AG04450 (cell line): ENCODE data around the gene CEP85. TPM values are rescaled to one million over a fixed set of nuclear protein-coding genes. Genes with fewer than 3 reads are reported as not detected.

Experiments
- CTCF ChIA-PET: fragments of 300-600, 350-600 bp; formaldehyde crosslinking; extraction: SDS; loops from one replicate; lab custom pipeline; 2022; ENCODE audit warnings: antibody characterized with exemption, inconsistent platforms; lab: Charles Lee
- POLR2A ChIA-PET: fragments of 350-600 bp; formaldehyde crosslinking; extraction: SDS; loops from one replicate; lab custom pipeline; 2021; ENCODE audit warnings: antibody characterized with exemption, inconsistent platforms; lab: Yijun Ruan, JAX
- DNase-seq: peaks from one replicate; pipeline ENCODE4 v3.0.0-alpha.2; 2011; ENCODE audit warnings: low read depth, low spot score
- H3K27ac ChIP-seq: one replicate; pipeline ENCODE4 v1.5.1; 2012; ENCODE audit warnings: low read depth, low read length, control low read depth
- H3K27me3 ChIP-seq: one replicate; pipeline ENCODE4 v1.6.0; 2012; ENCODE audit warnings: low read length; ENCODE audit not compliant: control insufficient read depth, insufficient read depth
- H3K4me3 ChIP-seq: 2 replicates; pipeline ENCODE4 v1.5.1; 2011; ENCODE audit warnings: mild to moderate bottlenecking, low read depth, low read length, control low read depth
- H3K9me3 ChIP-seq: 2 replicates; pipeline ENCODE4 v1.5.1; 2012; ENCODE audit warnings: low read length; ENCODE audit not compliant: control insufficient read depth, insufficient read depth
- polyA plus RNA-seq: library from polyadenylated mRNA; depleted of rRNA; stranded (reverse); fragments of >200 nt; gene quantifications from 2 replicates; pipeline ENCODE4 v1.2.3, GENCODE V29; 2011
- TF ChIP-seq, protein P1 (sequence below): IDR thresholded peaks from 2 replicates; pipeline ENCODE4 v1.5.1; 2011; ENCODE audit warnings: low read depth, low read length, control low read depth, inconsistent platforms

The CEP85 gene
- polyA plus RNA-seq, 1 experiment, result 5.8 TPM

DNA sequence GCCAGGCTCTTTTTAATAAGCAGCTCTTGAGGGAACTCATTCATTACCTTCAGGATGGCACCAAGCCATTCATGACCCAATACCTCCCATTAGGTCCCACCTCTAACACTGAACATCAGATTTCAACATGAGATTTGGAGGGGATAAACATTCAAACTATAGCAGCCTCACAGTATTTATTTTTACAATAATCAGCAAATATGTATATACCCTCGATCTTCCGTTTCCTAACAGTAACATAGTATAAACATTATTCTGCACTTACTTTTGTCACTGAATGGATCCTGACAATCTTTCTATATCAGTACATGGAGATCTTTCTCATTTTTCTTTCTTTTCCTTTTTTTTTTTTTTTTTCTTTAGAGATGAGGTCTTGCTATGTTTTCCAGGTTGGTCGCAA, 38.2 kb upstream of the CEP85 start:
- no peaks in the 10 kb centered on the region for H3K9me3 ChIP-seq
- no peak for DNase-seq
- peaks cover 22% of the 10 kb centered on the region for H3K27me3 ChIP-seq
- TF ChIP-seq, protein P1, sequence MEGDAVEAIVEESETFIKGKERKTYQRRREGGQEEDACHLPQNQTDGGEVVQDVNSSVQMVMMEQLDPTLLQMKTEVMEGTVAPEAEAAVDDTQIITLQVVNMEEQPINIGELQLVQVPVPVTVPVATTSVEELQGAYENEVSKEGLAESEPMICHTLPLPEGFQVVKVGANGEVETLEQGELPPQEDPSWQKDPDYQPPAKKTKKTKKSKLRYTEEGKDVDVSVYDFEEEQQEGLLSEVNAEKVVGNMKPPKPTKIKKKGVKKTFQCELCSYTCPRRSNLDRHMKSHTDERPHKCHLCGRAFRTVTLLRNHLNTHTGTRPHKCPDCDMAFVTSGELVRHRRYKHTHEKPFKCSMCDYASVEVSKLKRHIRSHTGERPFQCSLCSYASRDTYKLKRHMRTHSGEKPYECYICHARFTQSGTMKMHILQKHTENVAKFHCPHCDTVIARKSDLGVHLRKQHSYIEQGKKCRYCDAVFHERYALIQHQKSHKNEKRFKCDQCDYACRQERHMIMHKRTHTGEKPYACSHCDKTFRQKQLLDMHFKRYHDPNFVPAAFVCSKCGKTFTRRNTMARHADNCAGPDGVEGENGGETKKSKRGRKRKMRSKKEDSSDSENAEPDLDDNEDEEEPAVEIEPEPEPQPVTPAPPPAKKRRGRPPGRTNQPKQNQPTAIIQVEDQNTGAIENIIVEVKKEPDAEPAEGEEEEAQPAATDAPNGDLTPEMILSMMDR, result no peak
- ChIA-PET POLR2A (interaction anchor here (0.6 kb wide), 1 partner anchor 85 kb away, joined by 3 read pairs; no protein-coding TSS in a partner anchor), CTCF (no interaction called here)
- H3K27ac ChIP-seq, result no peak overlapping the region
- H3K4me3 ChIP-seq, result no peak overlapping the region

DNA sequence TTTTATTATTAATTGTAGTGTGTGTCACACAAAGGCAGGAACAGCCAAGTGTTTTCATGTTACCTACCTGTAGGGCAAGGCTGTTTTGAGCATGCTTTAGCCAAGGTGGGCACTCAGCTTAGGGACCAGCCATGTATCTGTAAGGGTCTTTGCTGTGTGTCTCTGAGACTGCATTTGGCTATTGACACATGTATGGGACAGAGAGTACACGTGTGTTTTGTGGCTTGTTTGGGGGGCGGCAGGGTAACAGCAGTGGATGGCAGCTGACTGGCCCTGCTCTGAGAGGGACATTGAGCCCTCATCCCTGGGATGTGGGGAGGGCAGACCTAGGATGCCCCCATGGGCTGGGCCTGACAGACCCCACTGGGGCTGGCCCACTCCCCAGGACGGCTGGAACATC, 36.7 kb upstream of the CEP85 start:
- Histone ChIP-seq H3K9me3 (no peaks in the 10 kb centered on the region), H3K27me3 (peaks cover 26% of the 10 kb centered on the region), H3K4me3 (no peak overlapping the region), H3K27ac (no peak overlapping the region)
- POLR2A ChIA-PET, result no interaction called here
- DNase-seq, result no peak
- CTCF ChIA-PET, result no interaction called here
- TF ChIP-seq, protein P1, result no peak

DNA sequence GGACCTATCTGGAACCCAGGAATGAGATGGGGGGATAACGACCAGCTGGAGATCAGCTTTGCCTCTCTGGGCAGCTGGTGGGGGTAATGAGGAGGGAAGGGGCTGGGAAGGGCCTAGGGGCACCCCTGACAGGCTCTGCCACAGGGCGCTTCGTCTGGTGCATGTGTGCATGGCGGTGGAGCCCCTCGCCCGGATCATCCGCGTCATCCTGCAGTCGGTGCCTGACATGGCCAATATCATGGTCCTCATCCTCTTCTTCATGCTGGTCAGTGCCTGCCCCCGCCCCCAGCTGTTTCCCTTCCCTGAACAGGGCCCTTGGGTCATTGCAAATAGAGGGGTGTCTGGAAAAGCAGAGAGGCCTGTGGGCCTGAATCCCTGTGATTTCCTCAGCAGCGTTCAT, 36.2 kb upstream of the CEP85 start:
- CTCF ChIA-PET, result no interaction called here
- POLR2A ChIA-PET, result no interaction called here
- no peak for DNase-seq
- Histone ChIP-seq H3K27ac (no peak overlapping the region), H3K27me3 (peaks cover 30% of the 10 kb centered on the region), H3K4me3 (no peak overlapping the region), H3K9me3 (no peaks in the 10 kb centered on the region)
- TF ChIP-seq, protein P1, result no peak

DNA sequence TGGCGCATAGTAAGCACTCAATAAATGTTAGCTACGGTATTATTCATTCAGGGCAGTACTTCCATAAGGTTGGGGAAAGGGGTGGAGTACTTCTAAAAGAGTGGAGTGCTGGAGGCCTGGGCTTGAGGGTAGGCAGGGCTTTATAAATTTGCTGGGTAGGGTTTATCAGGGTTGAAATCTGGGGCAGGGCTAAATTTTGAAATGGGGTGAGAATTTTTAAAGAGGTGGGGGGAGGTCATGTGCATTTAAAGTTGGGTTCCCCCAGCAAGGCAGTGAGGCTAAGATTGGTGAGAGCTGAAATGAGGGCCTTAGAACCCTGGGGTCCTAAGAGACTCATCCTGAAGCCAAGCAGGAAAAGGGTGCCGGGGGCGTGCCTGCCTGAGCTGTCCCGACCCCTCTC, 33.6 kb upstream of the CEP85 start:
- Histone ChIP-seq H3K4me3 (no peak overlapping the region), H3K27ac (no peak overlapping the region), H3K27me3 (peaks cover 33% of the 10 kb centered on the region), H3K9me3 (no peaks in the 10 kb centered on the region)
- ChIA-PET POLR2A (no interaction called here), CTCF (interaction anchor here (0.5 kb wide), 1 partner anchor 28 kb away, joined by 5 read pairs; no protein-coding TSS in a partner anchor)
- TF ChIP-seq, protein P1, result no peak
- DNase-seq, result no peak

DNA sequence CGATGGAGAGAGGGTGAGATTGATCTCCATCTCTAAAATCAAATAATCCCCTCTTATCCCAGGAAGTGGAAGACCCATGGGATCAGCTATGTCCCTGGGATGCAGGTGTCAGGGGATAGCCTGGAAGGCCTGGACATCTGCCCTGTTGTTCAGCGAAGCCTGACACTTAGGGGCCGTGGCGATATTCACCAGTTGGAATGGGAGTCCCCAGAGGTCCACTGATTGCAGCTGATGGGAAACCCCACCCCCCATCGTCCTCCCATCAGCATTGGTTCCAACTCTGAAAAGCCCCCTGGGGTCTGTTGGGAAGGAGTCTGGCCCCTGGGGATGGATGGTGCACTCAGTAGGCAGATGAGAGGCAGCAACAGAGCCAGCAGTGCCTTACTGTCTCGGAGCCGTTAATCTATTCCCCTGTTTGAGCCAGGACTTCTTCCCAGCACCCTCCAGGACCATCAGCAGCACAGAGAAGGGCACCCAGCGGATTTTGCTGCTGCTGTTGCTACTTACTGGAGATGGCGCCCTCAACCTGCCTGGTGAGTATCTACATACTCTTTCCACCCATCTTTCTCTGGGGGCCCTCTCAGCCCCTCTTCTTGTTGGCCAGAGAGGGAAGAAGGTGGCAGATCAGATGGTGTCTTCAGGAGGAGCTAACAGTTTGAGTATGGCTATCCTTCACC, 30.2 kb upstream of the CEP85 start:
- H3K27me3 ChIP-seq, result peaks cover 33% of the 10 kb centered on the region
- CTCF ChIA-PET, result interaction anchor here (1.4 to 1.6 kb wide), 2 partner anchors 30 to 34 kb away, joined by 4 read pairs; partner anchors contain the start of genes CEP85 and ZNF593
- no peaks in the 10 kb centered on the region for H3K9me3 ChIP-seq
- TF ChIP-seq, protein P1, result no peak
- no peak overlapping the region for H3K27ac ChIP-seq
- POLR2A ChIA-PET, result no interaction called here
- no peak overlapping the region for H3K4me3 ChIP-seq
- no peak for DNase-seq
